Measurements from ENCODE around the gene KCNJ3. TPM values are rescaled to one million over a fixed set of nuclear protein-coding genes. Genes with fewer than 3 reads are reported as not detected.

The KCNJ3 gene
- total RNA-seq, 1 donor from 2014 or later, result not detected

DNA sequence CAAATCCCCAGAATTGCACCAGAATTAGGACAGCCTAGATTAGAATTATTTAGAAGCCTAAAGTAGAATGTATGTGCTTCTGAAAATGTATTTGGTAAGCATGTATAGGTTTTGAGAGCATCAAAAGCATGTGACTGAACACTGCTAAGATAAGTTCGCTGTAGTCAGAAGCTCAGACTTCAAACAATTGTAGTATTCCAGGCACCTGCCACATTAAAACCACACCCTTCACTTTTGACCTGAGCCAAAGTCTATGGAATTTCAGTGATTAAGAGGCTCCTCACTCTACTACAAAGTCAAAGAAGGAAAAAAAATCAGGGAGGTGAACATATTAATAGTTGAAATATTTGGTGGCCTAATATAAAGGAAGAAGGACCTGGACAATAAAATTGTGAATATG lies 8.2 kb downstream of the KCNJ3 start:
- Histone ChIP-seq H3K27me3 (ENCODE audit: low read depth) (no peaks in the 10 kb centered on the region), H3K27ac (no peak overlapping the region), H3K9me3 (no peaks in the 10 kb centered on the region), H3K4me3 (no peak overlapping the region), H3K4me1 (no peaks in the 10 kb centered on the region), H3K36me3 (no peaks in the 10 kb centered on the region)
- TF ChIP-seq, protein P1, sequence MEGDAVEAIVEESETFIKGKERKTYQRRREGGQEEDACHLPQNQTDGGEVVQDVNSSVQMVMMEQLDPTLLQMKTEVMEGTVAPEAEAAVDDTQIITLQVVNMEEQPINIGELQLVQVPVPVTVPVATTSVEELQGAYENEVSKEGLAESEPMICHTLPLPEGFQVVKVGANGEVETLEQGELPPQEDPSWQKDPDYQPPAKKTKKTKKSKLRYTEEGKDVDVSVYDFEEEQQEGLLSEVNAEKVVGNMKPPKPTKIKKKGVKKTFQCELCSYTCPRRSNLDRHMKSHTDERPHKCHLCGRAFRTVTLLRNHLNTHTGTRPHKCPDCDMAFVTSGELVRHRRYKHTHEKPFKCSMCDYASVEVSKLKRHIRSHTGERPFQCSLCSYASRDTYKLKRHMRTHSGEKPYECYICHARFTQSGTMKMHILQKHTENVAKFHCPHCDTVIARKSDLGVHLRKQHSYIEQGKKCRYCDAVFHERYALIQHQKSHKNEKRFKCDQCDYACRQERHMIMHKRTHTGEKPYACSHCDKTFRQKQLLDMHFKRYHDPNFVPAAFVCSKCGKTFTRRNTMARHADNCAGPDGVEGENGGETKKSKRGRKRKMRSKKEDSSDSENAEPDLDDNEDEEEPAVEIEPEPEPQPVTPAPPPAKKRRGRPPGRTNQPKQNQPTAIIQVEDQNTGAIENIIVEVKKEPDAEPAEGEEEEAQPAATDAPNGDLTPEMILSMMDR (IDR thresholded peaks at IDR 0.05), result no peak
- no peak for DNase-seq
- intact Hi-C loops (cut with DNase I), result no loop called here
- ATAC-seq, result no peak

- no peak for DNase-seq
- no peaks in the 10 kb centered on the region for H3K9me3 ChIP-seq
- no peaks in the 10 kb centered on the region for H3K4me1 ChIP-seq
- intact Hi-C loops (cut with DNase I), result no loop called here
- no peaks in the 10 kb centered on the region for H3K27me3 ChIP-seq (ENCODE audit: low read depth)
- no peak overlapping the region for H3K27ac ChIP-seq
- TF ChIP-seq, protein P1 (IDR thresholded peaks at IDR 0.05), result no peak
- H3K4me3 ChIP-seq, result no peak overlapping the region
- H3K36me3 ChIP-seq, result no peaks in the 10 kb centered on the region
- no peak for ATAC-seq
Measured at GRCh38 chr2:154707994-154708575, 9.6 kb downstream of the KCNJ3 start.

DNA sequence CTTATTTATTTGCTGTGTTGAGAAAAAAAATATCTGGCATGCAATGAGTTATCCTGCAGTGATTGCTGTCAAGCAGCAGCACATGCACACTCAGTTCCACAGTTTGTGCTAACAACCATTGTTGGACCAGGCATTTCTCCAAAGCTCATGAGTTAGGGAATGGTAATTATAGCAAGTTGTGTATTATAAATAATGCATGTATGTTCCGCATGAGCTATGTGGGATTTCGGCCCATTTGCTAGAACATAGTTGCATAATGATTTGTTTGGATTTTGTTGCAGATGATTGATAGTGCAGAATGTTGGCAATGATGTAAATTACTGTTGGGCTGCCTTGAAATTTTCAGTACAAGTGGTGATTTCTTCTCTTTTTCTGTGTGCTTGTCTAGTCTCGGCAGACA lies 10.7 kb downstream of the KCNJ3 start:
- H3K27me3 ChIP-seq (ENCODE audit: low read depth), result no peaks in the 10 kb centered on the region
- TF ChIP-seq, protein P1 (IDR thresholded peaks at IDR 0.05), result no peak
- no peak for ATAC-seq
- H3K36me3 ChIP-seq, result no peaks in the 10 kb centered on the region
- H3K4me1 ChIP-seq, result no peaks in the 10 kb centered on the region
- no peak overlapping the region for H3K27ac ChIP-seq
- no peak overlapping the region for H3K4me3 ChIP-seq
- intact Hi-C loops (cut with DNase I), result no loop called here
- DNase-seq, result no peak
- H3K9me3 ChIP-seq, result no peaks in the 10 kb centered on the region

- intact Hi-C loops (cut with DNase I), result no loop called here
- no peak overlapping the region for H3K4me3 ChIP-seq
- DNase-seq, result no peak
- no peak overlapping the region for H3K27ac ChIP-seq
- no peaks in the 10 kb centered on the region for H3K36me3 ChIP-seq
- ATAC-seq, result no peak
- H3K9me3 ChIP-seq, result no peaks in the 10 kb centered on the region
- no peaks in the 10 kb centered on the region for H3K27me3 ChIP-seq (ENCODE audit: low read depth)
- TF ChIP-seq, protein P1 (IDR thresholded peaks at IDR 0.05), result no peak
- no peaks in the 10 kb centered on the region for H3K4me1 ChIP-seq
Measured at GRCh38 chr2:154710078-154710477, 11.6 kb downstream of the KCNJ3 start.

DNA sequence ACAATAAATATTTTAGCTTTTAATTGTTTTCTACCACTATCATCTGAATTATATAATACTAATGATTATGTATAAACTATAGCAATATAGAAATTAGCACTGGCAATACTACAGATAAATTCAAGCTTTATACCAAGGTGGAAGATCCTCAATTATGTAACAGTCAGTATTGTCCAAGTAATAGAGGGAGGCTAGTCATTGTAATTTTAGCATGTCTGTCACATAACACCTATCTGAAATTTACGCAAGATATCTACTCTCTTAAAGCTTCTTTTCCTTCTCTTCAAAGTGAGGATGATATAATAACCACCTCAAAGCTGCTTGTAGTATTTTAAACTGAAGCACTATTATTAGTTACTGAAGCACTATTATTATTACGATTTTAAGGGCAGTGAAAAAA lies 12.2 kb downstream of the KCNJ3 start:
- intact Hi-C loops (cut with DNase I), result no loop called here
- no peak overlapping the region for H3K27ac ChIP-seq
- ATAC-seq (no peak), DNase-seq (no peak)
- H3K9me3 ChIP-seq, result no peaks in the 10 kb centered on the region
- no peaks in the 10 kb centered on the region for H3K4me1 ChIP-seq
- TF ChIP-seq, protein P1 (IDR thresholded peaks at IDR 0.05), result no peak
- no peaks in the 10 kb centered on the region for H3K27me3 ChIP-seq (ENCODE audit: low read depth)
- no peaks in the 10 kb centered on the region for H3K36me3 ChIP-seq
- no peak overlapping the region for H3K4me3 ChIP-seq

All from lower lobe of right lung (tissue), 2 donors.